ENCODE measurements around the gene RBP5.

- TF ChIP-seq, protein P1, sequence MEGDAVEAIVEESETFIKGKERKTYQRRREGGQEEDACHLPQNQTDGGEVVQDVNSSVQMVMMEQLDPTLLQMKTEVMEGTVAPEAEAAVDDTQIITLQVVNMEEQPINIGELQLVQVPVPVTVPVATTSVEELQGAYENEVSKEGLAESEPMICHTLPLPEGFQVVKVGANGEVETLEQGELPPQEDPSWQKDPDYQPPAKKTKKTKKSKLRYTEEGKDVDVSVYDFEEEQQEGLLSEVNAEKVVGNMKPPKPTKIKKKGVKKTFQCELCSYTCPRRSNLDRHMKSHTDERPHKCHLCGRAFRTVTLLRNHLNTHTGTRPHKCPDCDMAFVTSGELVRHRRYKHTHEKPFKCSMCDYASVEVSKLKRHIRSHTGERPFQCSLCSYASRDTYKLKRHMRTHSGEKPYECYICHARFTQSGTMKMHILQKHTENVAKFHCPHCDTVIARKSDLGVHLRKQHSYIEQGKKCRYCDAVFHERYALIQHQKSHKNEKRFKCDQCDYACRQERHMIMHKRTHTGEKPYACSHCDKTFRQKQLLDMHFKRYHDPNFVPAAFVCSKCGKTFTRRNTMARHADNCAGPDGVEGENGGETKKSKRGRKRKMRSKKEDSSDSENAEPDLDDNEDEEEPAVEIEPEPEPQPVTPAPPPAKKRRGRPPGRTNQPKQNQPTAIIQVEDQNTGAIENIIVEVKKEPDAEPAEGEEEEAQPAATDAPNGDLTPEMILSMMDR (IDR thresholded peaks at IDR 0.05; ENCODE audit: low read depth, low read length), result no peak
- no peak for TF ChIP-seq EZH2phosphoT487 (IDR thresholded peaks at IDR 0.05; ENCODE audit: low read depth)
Measured at GRCh38 chr12:7136071-7136470, 7.4 kb upstream of the RBP5 start.
